Lower leg skin (tissue), 4 donors: ENCODE measurements around the gene SEMA3C. TPM values are rescaled to one million over a fixed set of nuclear protein-coding genes. Genes with fewer than 3 reads are reported as not detected.

Experiments
- DNase-seq, 2 donors: peaks; one replicate each; pipeline ENCODE4 v3.0.0-alpha.2; 2019; ENCODE audit warnings: low spot score in 2 of 2
- H3K4me3 ChIP-seq: fragments of 200-600 bp; sonication (generic); 2 replicates; pipeline ENCODE4 v1.5.1; 2017; ENCODE audit warnings: mild to moderate bottlenecking, low read depth; ENCODE audit not compliant: poor library complexity, severe bottlenecking
- CTCF ChIP-seq, 3 donors: fragments of 450-650 bp; IDR thresholded peaks; one replicate each; pipeline ENCODE4 v1.5.1; 2016; ENCODE audit warnings: antibody characterized with exemption in 3 of 3, mild to moderate bottlenecking in 3 of 3, moderate library complexity in 2 of 3
- POLR2A ChIP-seq, 2 donors: fragments of 450-650 bp; IDR thresholded peaks; one replicate each; pipeline ENCODE4 v1.6.1; 2016 to 2017; ENCODE audit warnings: antibody characterized with exemption in 2 of 2, mild to moderate bottlenecking in 1 of 2, moderate library complexity in 1 of 2
- WGBS, 2 donors: methylation state at CpG; one replicate each; pipeline ENCODE4 v1.1.5; 2018; 5-methylcytosine and 5-hydroxymethylcytosine counted together
- intact Hi-C: fragments of 100-400 bp; cut with DNase I; formaldehyde crosslinking; loops from one replicate; pipeline ENCODE4 v1.15.0; 2023; ENCODE audit warnings: low total_unique reads
- total RNA-seq, 4 donors: library from RNA; depleted of rRNA; stranded (reverse); fragments of >200 nt; gene quantifications; one replicate each; pipeline ENCODE4 v1.1.0, GENCODE V29; 2016

SEMA3C gene
- total RNA-seq, 4 donors from 2014 or later: 53.0 to 96.6 (median 70.7) TPM

- WGBS, 2 donors: 71 to 76% methylated on average over 3 of the region's 3 CpGs
- DNase-seq: no peak
- H3K4me3 ChIP-seq: no peak overlapping the region
- TF ChIP-seq CTCF (IDR thresholded peaks at IDR 0.05): no peak
- no peak for TF ChIP-seq POLR2A (IDR thresholded peaks at IDR 0.05)
- intact Hi-C loops: no loop called here
Measured at GRCh38 chr7:80851896-80852476, 66.9 kb downstream of the SEMA3C start.

GRCh38 chr7:80848841-80849240 is 70.0 kb downstream of the SEMA3C start:
- H3K4me3 ChIP-seq: no peak overlapping the region
- TF ChIP-seq CTCF (IDR thresholded peaks at IDR 0.05) (no peak), POLR2A (IDR thresholded peaks at IDR 0.05) (no peak)
- intact Hi-C loops: no loop called here
- WGBS, 2 donors: 76 to 80% methylated on average over 5 of the region's 5 CpGs
- no peak for DNase-seq

- DNase-seq: no peak
- TF ChIP-seq POLR2A (IDR thresholded peaks at IDR 0.05) (no peak), CTCF (IDR thresholded peaks at IDR 0.05) (no peak)
- WGBS, 2 donors: 86 to 87% methylated on average over 3 of the region's 3 CpGs
- no peak overlapping the region for H3K4me3 ChIP-seq
- intact Hi-C loops: no loop called here
Measured at GRCh38 chr7:80847895-80848294, 71.0 kb downstream of the SEMA3C start.

GRCh38 chr7:80847027-80847426 is 71.8 kb downstream of the SEMA3C start:
- WGBS, 2 donors: 75 to 89% methylated on average over 3 of the region's 3 CpGs
- intact Hi-C loops: no loop called here
- TF ChIP-seq POLR2A (IDR thresholded peaks at IDR 0.05) (no peak), CTCF (IDR thresholded peaks at IDR 0.05) (no peak)
- H3K4me3 ChIP-seq: no peak overlapping the region
- no peak for DNase-seq

GRCh38 chr7:80844916-80845315 is 73.9 kb downstream of the SEMA3C start:
- 90 to 95% methylated on average over 5 of the region's 5 CpGs for WGBS, 2 donors
- DNase-seq: no peak
- intact Hi-C loops: no loop called here
- TF ChIP-seq POLR2A (IDR thresholded peaks at IDR 0.05) (no peak), CTCF (IDR thresholded peaks at IDR 0.05) (no peak)
- no peak overlapping the region for H3K4me3 ChIP-seq
